Measurements from ENCODE around the gene CDH15.
"Not testable (repeated sequence)": the region's sequence is repeated elsewhere in the genome, so short reads cannot be mapped to it uniquely, and the experiment has no call there.

Gene CDH15

DNA sequence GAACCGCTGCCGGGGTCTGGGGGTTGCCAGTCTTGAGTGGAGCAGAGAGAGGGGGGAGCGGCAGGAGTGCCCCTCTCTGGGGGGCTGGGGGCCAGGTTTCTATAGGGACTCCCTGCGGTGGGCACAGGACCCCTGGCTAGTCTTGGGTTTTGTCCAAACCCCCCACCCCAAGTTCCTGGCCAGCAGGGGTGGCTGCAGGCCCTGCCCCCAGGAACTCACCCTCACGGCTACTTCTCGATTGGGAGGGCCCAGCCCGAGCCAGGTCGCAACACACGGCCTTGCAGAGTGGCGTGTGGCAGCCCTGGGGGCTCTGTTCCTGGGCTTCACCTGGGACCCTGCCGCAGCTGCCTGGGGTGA, 601 bp downstream of the CDH15 start:
- DNase-seq (ENCODE audit: low read depth in 2 of 2): no peak

GRCh38 chr16:89172528-89173173, 1.1 kb downstream of the CDH15 start:
- no peak for DNase-seq (ENCODE audit: low read depth in 2 of 2)

DNA sequence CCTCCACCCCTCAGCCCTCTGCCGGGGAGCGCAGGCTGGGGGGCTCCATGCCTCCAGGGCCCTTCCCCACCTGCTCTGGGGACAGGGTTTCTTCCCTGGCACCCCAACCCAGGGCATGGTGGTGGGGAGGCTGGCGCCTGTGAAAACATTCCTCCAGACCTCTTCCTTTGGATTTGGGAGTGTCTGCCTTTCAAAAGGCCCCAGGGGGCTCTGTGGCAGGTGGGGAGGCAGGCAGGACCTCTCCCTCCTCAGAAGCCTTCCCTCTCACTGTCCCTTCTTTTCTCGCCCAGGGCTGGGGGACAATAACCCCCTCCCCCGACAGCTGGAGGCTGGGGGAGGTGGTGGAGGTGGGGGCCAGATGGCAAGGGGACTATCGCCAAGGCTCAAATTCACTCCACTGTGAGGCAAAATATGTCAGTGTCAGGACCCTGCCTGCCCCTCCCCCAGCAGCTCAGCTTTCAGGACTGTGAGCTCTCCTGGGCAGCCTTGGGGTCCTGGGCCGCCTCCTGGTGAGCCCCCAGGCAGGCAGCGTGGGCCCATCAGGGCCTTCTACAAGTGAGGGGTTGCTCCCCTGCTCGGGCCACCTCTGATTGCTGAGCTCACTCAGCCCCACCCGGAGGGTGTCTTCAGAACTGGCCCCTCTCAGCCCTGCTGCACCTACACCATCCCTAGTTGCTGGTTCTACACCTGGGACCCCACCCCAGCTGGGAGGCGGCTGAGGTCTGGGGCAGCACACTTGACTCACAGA, 1.8 kb downstream of the CDH15 start:
- no peak for DNase-seq (ENCODE audit: low read depth in 2 of 2)

- no peak for DNase-seq (ENCODE audit: low read depth in 2 of 2)
Measured at GRCh38 chr16:89174055-89174827, 2.7 kb downstream of the CDH15 start.

DNA sequence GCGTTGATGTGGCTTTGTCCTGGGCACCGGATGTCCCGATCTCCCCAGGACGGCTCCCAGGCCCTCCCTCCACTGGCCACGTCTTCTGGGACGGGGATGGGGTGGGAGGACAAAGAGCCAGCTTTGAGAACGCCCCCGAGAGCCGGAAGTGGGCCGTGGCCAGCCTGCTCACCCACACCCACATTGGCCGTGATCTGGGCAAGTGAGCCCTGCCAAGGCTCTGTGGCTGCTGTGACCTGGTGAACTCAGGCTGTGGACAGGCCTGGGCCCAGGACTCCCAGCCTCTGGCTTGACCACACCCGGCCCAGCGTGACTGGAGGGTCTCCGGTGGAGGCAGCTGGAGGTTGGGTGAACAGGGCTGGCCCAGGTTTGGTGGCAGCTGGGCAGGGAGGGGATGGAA, 3.3 kb downstream of the CDH15 start:
- no peak for DNase-seq (ENCODE audit: low read depth in 2 of 2)

GRCh38 chr16:89175280-89176146, 4.0 kb downstream of the CDH15 start:
- DNase-seq (ENCODE audit: low read depth in 2 of 2): no peak

GRCh38 chr16:89176147-89176690, 4.7 kb downstream of the CDH15 start:
- DNase-seq (ENCODE audit: low read depth in 2 of 2): no peak

DNA sequence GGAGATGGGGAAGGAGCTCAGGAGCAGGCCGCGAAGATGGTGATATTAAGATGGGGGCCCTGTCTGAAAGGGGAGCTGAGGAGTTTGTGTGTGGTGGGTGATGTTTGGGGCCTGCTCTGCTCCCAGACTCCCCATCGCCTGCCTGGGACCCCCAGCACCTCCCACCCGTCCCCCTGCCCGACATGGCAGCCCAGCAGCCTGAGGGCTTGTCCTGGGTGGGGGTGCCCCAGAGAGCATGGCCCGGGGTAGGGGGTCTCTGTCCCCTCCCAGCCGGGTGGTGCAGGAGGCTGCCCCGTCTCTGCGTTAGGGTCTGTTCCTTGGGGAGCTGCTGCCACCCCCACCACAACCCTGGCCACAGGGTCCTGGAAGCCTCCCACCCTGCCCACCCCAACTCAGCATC, 5.2 kb downstream of the CDH15 start:
- no peak for DNase-seq (ENCODE audit: low read depth in 2 of 2)

DNA sequence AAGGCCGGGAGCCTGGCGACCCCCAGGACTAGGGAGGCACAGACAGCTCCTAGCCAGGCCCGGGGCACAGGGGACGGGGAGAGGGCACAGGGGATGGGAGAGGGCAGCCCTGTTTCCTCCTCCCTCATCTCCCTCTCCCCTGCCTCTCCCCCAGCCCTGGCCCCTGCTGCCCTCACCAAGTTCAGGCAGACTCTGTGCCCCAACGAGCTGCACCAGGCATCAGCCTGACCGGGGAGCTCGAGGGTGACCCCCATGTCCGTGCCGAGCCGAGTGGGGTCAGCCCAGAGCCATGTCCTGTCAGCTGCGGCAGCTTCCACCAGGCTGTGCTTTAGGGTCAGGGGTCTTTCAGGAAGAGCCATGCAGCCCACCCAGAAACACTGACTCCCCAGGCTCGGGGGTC, 6.0 kb downstream of the CDH15 start:
- DNase-seq (ENCODE audit: low read depth in 2 of 2): no peak

DNA sequence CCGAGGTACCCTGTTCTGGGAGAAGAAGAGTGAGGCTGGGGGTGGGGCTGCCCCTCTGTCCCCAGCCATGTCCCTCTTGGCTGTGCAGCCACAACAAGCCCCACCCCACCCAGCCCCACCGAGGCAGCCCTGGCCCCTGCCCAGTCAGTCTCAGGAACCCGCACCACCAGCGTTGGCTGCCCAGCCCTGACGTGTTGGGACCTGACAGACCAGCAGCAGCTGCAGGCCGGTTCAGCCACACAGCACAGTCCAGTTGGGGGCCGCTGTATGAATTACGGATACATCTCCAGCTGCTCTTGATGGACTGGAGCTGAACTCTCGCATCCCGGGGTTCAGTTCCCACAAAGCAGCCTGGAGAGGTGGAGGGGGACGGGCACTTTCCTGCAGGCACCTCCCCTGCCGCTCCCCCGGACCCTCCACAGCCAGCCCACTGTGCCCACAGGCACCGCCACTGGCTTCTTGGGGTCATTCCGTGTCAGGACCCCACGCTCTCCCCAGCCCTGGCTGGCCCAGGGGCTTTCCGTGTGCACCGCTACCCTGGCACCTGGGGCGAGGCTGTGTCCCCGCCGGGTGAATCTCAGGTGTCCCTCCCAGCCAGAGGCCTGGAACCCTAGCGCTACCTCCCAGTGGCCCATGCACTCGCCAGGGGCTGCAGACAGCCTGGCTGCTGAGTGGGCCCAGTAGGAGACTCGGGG, 7.1 kb downstream of the CDH15 start:
- DNase-seq (ENCODE audit: low read depth in 2 of 2): no peak

DNA sequence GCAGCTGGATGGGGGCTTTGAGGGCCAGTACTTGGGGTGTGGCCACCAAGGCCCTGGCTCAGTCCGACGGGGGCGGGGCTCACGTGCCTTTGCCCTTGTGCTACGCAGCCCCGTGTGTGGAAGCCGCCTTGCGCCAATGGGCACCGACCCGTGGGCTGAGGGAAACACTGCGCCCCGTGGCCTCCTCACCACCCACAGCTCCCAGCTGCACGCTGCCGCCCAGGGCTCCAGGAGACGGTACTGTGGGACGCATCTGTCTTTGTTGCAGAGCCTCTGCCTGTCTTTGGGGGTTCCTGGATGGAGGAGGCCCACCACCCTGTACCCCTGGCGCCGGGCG, 7.6 kb downstream of the CDH15 start:
- DNase-seq (ENCODE audit: low read depth in 2 of 2): no peak

DNA sequence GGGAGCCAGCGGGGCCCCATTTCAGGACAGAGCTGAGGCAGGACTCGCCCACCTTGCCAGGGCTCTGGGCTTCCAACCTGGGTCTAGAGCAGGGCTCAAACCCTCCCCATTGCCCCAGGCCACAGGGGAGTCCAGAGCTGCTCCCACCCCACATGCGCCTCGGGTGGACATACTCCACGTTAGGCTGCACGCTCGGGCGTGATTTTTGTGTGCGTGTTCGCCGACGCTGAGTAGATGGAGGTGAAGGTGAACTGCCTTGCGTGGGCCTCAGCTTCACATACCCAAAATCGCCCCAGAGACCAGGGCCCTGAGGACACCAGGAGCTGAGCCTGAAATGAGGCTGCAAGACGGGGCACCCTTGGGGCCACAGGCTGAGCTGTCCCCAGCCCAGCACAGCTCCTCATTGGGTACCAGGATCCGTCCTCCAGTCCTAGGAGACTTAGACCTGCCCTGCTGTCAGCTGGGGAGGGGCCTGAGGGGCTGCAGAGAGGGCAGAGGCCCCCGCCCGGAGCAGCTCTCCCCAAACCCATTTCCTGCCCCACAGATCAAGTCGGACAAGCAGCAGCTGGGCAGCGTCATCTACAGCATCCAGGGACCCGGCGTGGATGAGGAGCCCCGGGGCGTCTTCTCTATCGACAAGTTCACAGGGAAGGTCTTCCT, 8.2 kb downstream of the CDH15 start:
- no peak for DNase-seq (ENCODE audit: low read depth in 2 of 2)

DNA sequence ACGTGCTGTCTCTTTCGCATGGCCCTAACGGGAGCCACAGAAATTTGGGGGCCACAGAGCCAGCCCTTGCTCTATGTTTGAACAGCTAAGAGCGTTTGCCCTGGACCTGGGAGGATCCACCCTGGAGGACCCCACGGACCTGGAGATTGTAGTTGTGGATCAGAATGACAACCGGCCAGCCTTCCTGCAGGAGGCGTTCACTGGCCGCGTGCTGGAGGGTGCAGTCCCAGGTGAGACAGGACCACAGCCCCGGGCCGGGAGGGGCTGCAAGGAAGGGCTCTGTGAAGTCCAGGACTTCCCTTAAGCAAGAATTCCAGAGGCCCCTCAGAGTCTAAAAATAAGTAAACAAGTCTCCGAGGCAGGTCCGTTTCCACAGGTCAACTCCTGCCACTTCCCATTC, 11.9 kb downstream of the CDH15 start:
- no peak for DNase-seq (ENCODE audit: low read depth in 2 of 2)

DNA sequence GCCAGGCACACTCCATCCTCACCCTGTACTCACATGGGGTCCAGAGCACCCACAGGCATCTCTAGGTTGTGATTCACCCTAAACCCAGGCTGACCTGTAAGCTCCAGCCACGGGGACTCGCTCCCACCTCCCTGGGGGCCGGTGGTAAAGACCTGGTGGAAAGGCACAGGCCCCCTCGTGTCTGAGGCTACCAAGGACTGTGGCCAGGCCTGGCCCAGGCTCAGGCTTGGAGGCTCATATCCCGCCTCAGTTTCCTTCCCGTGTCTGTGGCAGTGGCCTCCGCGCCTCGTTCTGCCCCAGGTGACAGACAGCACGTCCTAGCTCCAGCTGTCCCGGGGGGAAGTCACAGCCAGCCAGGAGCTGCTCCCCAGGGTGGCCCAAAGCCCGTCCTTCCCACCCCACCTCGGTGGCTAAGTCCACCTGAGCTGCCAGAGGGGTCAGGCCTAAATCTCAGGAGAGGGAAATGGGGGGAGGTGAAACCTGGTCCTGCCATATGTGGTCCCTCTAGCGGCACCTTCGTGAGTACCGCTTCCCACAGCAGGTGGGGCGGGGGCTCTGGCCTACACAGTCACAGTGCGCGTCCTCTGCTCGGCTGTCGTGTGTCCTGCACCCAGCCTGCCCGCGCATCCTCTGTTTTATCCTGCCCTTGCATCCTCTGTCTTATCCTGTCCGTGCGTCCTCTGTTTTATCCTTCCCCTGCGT, 12.6 kb downstream of the CDH15 start:
- DNase-seq (ENCODE audit: low read depth in 2 of 2): no peak

- DNase-seq (ENCODE audit: low read depth in 2 of 2): no peak
Measured at GRCh38 chr16:89184677-89184932, 13.1 kb downstream of the CDH15 start.

- DNase-seq (ENCODE audit: low read depth in 2 of 2): no peak
Measured at GRCh38 chr16:89184933-89185794, 13.6 kb downstream of the CDH15 start.

DNA sequence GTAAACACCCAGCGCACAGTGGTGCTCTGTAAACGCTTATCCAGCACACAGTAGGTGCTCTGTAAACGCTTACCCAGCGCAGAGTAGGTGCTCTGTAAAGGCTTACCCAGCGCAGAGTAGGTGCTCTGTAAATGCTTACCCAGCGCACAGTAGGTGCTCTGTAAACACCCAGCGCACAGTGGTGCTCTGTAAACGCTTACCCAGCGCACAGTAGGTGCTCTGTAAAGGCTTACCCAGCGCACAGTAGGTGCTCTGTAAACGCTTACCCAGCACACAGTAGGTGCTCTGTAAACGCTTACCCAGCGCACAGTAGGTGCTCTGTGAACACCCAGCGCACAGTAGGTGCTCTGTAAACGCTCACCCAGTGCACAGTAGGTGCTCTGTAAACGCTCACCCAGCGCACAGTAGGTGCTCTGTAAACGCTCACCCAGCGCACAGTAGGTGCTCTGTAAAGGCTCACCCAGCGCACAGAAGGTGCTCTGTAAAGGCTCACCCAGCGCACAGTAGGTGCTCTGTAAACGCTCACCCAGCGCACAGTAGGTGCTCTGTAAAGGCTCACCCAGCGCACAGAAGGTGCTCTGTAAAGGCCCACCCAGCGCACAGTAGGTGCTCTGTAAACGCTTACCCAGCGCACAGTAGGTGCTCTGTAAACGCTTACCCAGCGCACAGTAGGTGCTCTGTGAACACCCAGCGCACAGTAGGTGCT, 14.5 kb downstream of the CDH15 start:
- DNase-seq (ENCODE audit: low read depth in 2 of 2): not testable (repeated sequence)

- DNase-seq (ENCODE audit: low read depth in 2 of 2): not testable (repeated sequence)
Measured at GRCh38 chr16:89186593-89187031, 15.1 kb downstream of the CDH15 start.

All from stimulated activated CD4-positive, alpha-beta T cell treated with anti-CD3 and anti-CD28 coated beads, Interleukin-15, amount 100 ng/mL, for 48 hours (primary cell).